Daoy (cell line): Measurements from ENCODE around the gene PARD6A. TPM values are rescaled to one million over a fixed set of nuclear protein-coding genes. Genes with fewer than 3 reads are reported as not detected.

ENCODE experiments used
- DNase-seq: peaks from one replicate; pipeline ENCODE4 v3.0.0-alpha.2; 2015; ENCODE audit warnings: low read depth
- total RNA-seq: library from RNA; depleted of rRNA; stranded (reverse); fragments of >200 nt; shearing (Covaris generic); gene quantifications from 2 replicates; pipeline ENCODE4 v1.2.3, GENCODE V29; 2014

The PARD6A gene
- total RNA-seq, 1 experiment from 2014 or later, result 1.0 TPM

DNA sequence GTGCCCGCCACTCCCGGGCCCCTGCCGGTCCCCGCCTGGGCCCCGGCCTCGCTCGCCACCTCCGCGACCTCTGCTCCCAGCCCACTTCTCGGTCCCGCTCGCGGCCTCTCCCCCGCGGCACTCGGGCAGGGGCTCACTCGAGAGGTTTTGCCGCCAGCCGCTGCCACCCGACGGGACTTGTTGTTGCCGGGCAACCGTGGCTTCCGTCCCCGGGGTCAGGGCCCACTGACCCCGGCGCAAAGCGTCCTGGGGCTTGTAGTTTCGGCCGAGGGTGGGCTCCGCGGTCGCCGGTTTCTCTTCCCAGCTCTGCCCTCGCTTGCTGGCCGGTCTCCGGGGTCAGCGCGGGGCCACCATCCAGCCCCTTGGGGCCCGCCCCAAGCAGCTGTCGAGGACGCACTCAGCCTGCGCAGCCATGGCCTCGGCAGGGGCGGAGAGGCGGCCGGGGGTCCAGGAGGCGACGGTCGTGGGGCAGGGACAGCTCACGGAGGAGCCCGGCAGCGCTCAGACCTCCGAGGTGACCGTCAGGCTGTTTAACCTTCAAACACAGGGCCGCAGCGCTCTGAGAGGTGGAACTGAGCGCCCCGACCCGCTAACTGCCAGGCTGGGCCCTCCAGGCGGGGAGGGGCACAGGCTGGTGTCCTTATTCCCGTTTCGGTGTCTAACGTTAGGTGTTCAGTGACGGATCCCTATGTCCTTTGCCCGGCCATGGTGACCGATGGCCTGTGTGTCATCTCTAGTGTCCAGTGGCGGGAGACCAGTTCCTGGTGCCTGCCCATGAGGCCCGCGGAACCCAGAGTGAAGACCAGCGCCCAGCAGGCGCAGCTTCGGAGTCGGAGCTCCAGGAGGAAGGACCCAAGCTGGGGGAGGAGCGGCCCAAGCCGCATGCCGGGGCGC is 6.0 kb downstream of the PARD6A start, which contains the start of the genes C16orf86 and ENKD1:
TSS of gene C16orf86 (plus strand) at position 256 of the 894 bp plus-strand sequence. CDS start at position 413, 157 bp downstream.
TSS of gene ENKD1 (minus strand) at position 192 of the 894 bp plus-strand sequence. CDS start 308 bp downstream, outside the sequence.
- DNase-seq, result peak; percentile 77

DNA sequence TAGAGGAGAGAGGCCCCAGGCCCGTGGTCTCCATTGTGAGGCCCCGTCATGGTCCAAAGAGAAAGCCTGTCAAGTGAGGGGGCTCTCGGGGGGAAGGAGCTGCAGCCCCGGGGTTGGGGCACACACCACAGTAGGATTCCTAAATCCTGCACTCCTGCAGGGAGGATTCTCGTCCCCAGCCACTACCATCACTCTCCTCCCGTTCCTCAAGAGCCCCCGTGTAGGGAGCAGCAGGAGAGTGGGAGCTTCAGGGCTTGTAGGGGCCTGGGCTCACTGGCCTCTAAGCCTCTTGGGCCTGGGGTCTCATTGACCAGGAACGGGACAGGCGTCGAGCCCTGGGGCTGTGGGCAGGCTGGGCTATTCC is 6.7 kb downstream of the PARD6A start:
- no peak for DNase-seq

DNA sequence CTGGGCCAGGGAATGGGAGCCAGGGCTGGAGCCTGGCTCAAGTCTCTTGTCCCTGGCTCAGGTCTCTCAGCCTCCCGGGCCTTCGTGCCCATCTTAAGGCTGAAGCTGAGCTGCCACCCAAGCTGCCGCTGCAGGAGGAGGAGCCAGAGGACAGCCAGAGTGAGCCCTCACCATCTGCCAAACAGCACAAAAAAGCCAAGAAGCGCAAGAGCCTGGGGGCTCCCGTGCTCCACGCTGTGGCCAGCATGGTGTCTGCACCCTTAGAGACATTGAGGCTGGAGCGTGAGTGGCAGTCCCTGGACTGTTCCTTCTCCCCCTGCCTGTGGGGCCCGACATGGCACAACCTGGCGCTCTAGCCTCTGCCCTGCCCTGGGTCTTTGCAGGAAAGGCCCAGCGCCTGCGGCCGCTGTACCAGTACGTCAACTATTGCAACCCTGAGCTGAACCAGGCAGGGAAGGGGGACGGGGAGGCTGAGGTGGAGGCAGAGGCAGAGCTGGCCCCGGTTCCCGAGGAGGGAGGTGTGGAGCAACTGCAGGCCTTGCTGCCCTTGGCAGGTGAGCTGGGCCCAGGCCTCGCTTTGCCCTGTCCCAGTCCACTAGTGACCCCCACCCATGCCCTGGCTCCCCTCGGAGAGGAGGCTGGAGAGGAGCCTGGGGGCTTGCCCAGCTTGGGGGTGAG is 7.2 kb downstream of the PARD6A start:
- DNase-seq, result peak; percentile 84

DNA sequence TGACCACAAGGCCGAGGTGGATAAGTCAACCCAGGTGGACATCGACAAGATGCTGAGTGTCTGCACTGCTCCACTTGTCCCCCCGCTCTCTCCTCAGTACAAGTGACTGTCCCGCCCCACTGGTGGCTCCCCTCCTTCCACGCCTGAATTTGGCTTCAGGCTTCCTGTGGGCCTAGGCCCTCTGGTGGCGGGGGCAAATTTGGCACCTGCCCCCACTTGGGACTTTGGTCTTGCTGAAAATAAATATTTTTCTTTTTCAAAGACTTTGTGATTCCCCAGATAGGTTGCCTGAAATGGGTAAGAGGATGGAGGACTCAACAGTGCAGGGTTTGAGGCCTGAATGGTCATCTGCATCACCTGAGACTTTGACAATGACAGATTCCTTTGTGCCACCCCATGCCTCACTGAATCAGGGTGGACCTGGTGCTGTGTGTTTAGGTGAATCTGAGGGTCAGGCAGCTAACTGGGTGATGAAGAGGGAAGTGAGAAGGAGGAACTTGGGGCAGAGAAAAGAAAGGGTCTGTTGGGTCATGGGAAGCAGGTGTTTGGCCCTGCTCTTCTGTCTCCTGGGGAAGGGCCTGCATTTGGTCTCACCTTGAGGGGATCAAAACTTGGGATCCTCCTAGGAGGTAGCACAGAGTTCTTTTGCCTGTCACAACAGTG is 7.9 kb downstream of the PARD6A start:
- no peak for DNase-seq

DNA sequence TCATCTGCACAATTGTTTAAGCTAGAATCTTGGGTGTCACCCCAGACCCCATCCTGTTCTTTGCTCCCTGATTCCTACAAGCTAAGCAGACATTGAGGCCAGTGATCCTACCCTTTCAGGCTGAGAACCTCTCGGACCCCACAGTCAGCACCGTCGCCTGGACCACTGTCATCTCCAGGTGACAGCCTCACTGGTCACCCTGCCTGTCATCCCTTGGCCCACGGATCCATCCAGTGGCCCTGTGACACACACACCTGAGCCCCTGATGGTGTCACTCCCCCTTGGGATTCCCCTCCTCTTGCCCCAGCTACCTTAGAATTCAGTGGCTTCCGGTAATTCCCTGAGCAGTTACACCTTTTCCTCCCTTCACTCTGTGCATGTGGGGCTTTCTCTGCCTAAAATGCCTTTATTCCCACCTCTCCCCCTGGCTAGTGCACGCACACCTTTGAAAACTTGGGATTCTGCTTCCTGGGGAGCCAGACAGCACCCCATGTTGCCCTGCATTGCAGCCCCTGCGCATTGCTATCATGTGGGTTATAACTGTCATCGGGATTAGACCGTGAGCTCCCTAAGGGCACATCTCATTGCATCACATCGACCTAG is 8.8 kb downstream of the PARD6A start:
- no peak for DNase-seq

DNA sequence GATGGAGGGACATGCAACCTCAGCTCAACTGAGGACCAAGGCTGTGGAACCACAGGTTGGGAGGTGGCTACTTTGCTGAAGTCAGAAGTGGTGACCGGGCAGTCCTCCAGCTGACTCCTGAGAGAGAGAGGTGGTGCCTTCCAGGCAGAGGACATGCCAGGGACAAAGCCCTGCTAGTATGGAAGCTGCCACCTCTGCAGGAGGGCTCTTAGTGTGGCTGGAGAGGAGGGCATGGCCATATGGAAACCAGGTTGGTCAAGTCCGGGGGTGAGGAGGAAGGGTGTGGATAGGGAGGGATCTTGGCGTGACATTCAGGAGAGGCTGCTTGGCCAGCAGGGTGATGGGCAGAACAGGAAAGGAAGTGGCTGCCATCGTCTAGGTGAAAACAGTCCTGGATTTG is 11.5 kb downstream of the PARD6A start:
- no peak for DNase-seq

DNA sequence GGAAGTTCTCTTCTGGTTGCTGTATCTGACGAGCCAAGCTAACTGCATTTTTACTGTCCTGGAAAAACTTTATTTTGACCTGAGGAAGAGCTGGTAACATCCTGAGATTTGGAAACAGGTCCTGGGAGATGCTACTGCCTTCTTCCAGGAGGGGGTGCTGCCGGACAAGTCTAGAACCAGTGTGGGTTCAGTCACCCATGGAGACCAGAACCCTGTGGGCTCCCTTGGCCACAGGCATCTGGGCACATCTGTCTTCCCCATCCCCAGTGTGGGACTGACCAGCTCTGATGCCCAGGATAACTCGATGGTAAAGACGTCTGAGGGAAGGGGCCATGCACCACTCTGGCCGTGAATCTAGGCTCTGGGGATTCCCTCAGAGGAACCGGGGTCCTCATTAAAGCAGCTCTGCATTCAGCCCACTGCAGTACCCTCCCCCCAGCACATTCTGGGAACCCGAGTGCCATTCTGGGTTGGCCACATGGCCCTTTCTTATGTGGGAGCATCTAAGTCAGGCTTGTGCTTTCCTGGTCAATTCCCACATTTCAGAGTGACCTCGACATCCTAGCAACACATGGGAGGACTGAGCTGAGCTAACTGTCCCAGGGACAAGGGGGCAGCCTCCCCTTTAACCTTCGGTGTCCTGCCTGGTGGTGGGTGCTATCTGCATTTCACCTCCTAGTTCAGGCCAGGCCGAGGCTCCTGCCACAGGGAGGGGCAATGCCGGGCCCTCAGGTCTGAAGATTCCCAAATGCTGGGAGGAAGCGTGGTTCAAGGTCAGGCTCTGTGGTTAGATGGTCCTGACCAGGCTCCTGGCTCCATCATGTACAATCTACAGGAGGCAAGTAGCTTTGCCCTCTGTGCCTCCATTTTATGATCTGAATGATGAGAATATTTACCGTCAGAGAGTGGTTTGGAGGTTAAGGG is 12.2 kb downstream of the PARD6A start:
- peak; percentile 65 for DNase-seq

DNA sequence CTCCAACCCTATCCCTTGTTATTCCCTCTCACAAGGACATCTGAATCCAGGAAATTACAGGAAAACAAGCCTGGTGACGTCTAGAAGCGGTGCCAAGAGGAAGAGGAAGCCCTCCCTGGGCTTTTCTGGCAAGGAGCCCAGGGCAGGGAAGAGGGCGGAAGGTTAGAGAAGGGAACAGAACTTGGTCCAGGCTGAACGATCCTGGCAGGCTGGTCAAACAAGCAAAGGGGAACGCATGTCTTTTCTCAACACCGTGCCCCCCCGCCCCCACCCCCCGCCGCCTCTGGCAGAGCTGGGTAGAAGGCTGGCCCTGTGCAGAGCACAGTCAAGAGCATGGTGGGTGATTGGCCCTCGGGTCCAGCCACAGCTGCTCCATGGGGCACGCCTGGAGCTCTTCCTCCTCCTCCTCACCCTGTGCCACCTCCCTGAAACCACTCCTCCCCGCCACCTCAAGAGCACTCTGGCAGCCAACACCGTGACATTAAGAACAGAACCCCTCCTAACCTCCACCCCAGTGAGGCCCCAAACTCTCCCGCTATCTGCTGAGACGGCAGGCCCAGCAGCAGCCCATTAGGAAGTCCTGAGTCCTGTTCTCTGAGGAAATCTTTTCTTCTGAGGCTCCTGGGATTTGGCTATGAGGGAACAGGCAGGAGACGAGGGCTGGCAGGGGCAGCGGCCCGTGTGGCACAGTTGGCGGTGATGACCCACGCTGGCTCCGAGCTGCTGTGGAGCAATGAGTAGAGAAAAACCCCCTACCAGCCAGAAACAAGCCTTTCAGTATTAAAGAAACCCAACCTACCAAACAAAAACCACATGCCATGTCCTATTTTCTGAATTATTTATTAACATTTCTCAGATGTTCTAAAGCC is 13.2 kb downstream of the PARD6A start:
- DNase-seq, result peak; percentile 52

DNA sequence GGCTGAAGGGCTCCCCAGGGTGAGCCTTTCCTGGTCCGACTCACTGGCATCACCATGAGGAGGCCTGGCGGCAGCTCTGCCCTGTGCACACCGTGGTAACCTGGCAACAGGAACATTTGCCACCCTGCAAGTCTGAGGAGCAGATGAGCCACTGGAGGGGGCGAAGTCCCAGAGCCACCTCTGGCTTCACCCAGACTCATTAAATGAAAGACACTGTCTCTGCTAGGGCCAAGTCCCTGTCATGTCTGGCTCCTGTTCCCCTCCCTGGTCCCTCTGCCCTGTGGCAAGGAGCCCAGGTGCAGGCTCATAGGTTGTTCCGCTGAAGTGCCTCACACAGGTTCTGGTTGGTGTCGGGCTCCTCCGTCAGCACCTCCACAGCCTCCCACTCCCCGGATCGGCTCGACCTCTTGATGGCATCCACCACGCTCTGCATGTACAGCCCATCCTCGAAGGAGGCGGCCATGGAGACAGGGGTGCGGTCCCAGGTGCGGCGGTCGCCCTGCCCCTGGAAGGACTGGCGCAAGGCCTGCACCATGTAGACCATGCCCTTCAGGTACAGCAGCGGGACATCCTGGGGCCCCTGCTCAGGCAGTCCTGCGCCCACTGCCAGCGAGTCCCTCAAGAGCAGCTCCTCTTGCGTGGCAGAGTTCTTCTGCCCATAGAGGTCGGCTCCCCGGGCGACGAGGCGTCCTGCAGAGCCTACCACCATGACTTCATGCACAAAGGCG is 14.3 kb downstream of the PARD6A start:
- no peak for DNase-seq

DNA sequence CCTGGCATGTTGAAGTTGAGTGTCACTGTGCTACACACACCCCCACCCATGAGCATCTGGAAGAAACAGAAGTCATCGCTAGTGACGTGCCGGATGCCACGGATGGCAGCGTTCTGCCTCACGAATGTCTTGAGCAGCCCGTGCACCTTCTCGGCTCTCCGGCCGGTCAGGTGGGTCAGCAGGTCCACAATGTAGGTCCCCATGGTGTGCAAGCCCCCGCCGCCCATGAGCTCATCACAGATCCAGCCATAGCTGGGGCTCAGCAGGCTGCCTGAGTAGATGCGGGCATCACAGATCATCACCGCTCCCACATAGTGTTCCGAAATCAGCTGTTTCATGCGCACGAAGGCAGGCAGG is 14.8 kb downstream of the PARD6A start:
- DNase-seq, result no peak

DNA sequence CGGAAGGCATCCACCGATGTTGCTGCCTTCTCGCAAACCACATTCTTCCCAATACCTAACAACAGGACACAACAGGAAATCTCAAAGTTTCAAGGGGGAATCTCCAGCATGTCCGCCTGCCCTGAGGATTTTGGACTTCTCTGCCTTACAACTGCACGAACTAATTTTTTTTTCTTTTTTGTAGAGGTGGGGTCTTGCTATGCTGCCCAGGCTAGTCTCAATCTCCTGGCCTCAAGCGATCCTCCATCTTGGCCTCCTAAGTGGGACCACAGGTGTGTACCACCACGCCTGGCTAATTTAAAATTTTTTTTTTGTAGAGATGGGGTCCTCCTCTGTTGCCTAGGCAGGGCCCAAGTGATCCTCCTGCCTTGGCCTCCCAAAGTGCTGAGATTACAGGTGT is 15.2 kb downstream of the PARD6A start:
- DNase-seq, result no peak

DNA sequence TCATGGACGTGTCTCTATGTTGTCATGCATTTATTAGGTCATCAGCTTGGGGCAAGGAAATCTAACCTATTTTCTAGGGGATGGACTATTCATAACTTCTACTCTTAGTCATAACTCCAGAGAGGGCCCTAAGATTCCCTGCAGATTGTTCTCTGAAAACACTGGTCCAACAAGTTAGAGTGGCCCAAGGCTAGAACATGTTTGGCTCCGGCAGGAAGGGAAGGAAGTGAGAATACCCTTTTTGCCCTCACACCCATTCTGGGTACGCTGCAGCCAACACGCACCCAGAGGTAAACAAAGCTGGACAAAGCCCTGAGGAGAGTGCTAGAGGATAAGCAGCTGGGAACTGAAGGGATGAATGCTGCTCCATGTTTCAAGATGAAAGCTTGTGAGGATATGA is 15.8 kb downstream of the PARD6A start:
- no peak for DNase-seq

DNA sequence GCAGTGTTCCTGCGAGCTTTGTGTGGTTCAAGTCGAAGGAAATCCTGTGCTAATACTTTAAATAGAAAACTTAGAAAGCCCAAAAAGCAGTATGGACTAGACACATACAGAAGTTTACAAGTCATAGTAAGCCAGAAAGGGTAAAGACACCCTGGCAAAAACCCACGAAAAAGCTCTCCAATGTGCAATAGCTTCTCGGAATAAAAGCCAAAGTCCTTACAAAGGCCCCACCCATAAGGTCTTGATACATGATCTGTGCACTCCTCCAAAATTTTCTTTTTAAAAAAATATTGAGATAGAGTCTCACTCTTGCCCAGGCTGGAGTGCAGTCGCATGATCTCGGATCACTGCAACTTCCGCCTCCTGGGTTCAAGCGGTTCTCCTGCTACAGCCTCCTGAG is 16.2 kb downstream of the PARD6A start:
- DNase-seq, result no peak

DNA sequence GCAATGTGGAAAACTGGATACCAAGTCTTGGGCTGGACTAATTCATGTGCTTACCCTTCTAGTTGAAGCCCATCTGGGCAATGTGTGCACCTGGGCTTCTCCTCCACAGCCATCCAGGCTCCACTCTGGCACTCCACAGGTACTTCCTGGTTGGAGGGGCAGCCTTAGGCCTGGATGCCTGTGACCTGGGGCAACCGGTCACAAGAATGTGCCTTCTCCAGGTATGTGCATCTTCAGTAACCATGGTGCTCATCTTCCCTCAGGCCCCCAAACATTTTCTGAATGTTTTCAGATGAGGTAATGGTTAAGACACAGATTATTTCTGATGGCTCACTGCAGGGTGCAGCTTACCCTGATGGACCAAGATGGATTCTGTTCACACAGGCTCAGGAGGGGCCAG is 17.0 kb downstream of the PARD6A start:
- no peak for DNase-seq

DNA sequence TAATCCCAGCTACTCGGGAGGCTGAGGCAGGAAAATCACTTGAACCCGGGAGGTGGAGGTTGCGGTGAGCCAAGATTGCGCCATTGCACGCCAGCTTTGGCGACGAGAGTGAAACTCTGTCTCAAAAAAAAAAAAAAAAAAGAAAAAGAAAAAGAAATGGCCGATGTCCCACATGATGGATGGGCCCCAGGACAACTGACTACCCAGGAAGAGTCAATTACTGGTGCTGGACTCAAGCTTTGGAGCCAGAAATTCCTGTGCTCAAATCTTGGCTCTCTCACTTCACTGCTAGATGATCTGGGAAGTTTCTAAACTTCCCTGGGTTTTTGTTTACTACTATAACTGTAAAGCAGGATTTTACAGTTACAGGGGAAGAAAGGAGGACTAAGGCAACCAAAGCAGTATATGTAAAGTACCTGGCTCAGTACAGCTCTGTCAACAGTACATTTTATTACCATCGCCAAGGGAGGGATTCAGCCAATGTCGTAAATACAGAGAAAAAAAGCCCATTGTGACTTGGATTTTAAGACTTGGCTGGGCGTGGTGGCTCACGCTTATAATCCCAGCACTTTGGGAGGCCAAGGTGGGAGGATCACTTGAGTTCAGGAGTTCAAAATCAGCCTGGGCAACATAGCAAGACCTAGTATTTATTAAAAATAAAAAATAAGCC is 17.7 kb downstream of the PARD6A start:
- no peak for DNase-seq

DNA sequence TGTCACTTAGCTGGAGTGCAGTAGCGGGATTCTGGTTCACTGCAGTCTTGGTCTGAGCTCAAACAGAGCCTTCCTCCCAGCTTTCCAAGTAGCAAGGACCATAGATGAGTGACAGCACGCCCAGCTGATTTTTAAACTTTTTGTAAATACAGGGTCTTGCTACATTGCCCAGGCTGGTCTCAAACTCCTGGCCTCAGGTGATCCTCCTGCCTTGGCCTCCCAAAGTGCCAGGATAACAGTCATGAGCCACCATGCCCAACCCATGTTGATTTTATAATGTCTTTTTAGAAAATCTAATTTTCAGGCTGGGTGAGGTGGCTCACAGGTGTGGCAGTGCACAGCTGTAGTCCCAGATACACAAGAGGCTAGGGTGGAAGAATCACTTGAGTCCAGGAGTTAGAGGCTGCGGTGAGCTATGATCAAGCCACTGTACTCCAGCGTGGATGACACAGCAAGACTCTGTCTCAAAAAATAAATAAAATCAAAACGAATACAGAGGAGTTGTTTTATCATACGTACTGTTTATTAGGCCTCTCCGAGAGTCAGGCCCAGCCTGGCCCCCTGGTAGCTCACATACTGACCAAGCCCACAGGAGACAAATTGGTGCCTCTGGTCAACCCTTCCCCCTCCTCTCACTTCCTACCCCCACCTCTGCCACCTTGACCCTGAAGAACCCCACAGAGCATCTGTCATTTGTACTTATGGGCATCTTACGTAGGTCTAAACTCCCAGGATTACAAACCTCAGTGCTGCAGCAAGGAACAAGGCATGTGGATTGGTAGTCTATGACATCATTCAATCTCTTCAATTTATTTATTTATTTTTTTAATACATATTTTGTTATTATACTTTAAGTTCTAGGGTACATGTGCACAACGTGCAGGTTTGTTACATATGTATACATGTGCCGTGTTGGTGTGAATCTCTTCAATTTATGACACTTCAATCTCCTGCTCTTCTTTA is 19.5 kb downstream of the PARD6A start:
- DNase-seq, result no peak

DNA sequence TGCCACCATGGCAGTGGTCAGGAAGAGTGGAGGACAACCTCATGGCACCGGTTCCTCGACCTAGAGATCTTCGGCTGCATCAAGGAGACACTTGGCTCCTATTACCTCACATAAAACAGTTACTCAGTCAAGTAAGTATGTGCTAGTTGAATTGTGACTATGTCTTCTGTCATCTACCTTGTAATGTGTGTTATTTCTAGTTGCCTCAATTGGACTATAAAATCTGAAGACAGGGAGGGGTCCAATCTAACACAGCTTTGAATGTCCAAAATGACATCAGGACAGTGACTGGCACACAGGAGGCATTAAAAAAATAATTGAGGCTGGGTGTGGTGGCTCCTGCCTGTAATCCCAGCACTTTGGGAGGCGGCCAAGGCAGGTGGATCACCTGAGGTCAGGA is 23.0 kb downstream of the PARD6A start:
- no peak for DNase-seq
